K562 (cell line): ENCODE measurements around the gene SUMO3. TPM values are rescaled to one million over a fixed set of nuclear protein-coding genes. Genes with fewer than 3 reads are reported as not detected.

Experiments
- ATF7 ChIP-seq: fragments of 450-650 bp; IDR thresholded peaks from 2 replicates; pipeline ENCODE4 v1.7.1; 2014; ENCODE audit warnings: mild to moderate bottlenecking, moderate library complexity
- CBFA2T3 ChIP-seq: fragments of 450-650 bp; IDR thresholded peaks from 2 replicates; pipeline ENCODE4 v1.6.1; 2017
- CBX5 ChIP-seq: IDR thresholded peaks from 2 replicates; pipeline ENCODE4 v1.6.1; 2014; ENCODE audit warnings: low read depth, borderline replicate concordance
- CBX8 ChIP-seq: fragments of 200-600 bp; sonication (generic); IDR thresholded peaks from 2 replicates; pipeline ENCODE4 v1.6.1; 2012; ENCODE audit warnings: borderline replicate concordance, mixed run types, low read depth, mild to moderate bottlenecking, moderate library complexity, mixed read lengths, low read length, control low read depth, inconsistent platforms; ENCODE audit not compliant: poor library complexity, severe bottlenecking; ENCODE audit errors: extremely low read depth
- CREM ChIP-seq: IDR thresholded peaks from 2 replicates; pipeline ENCODE4 v1.6.1; 2014; ENCODE audit warnings: antibody characterized with exemption, low read depth
- DLX4 ChIP-seq: fragments of 250-450 bp; sonication (Bioruptor Pico); IDR thresholded peaks from 2 replicates; pipeline ENCODE4 v1.6.1; 2021; ENCODE audit warnings: mild to moderate bottlenecking
- DPF2 ChIP-seq: fragments of 450-650 bp; IDR thresholded peaks from 2 replicates; pipeline ENCODE4 v1.6.1; 2016
- EGR1 ChIP-seq: fragments of 450-650 bp; conservative IDR thresholded peaks from 2 replicates; pipeline ENCODE4 v1.6.1; 2017; ENCODE audit warnings: mild to moderate bottlenecking
- ERF ChIP-seq: fragments of 450-650 bp; formaldehyde crosslinking; IDR thresholded peaks from 2 replicates; pipeline ENCODE4 v1.4.0; 2020; ENCODE audit warnings: mild to moderate bottlenecking, mixed read lengths
- FOXK1 ChIP-seq: sonication (generic); formaldehyde crosslinking; IDR thresholded peaks from 2 replicates; pipeline ENCODE4 v1.8.0; 2022; ENCODE audit warnings: missing genetic modification reagents, mild to moderate bottlenecking, borderline replicate concordance
- HDAC2 ChIP-seq: fragments of 450-650 bp; IDR thresholded peaks from 2 replicates; pipeline ENCODE4 v1.6.1; 2016; ENCODE audit warnings: mild to moderate bottlenecking
- HEY1 ChIP-seq: fragments of 250-450 bp; sonication (Bioruptor Pico); IDR thresholded peaks from 2 replicates; pipeline ENCODE4 v1.5.0; 2020; ENCODE audit warnings: mild to moderate bottlenecking, moderate library complexity, borderline replicate concordance
- IFI16 ChIP-seq: fragments of 250-450 bp; sonication (Bioruptor Pico); IDR thresholded peaks from 2 replicates; pipeline ENCODE4 v2.1.2; 2022; ENCODE audit warnings: mild to moderate bottlenecking, inconsistent platforms
- KLF16 ChIP-seq: IDR thresholded peaks from 2 replicates; pipeline ENCODE4 v1.6.1; 2016; ENCODE audit warnings: antibody characterized with exemption
- L3MBTL2 ChIP-seq: fragments of 450-650 bp; IDR thresholded peaks from 2 replicates; pipeline ENCODE4 v1.6.1; 2016; ENCODE audit warnings: mild to moderate bottlenecking, moderate library complexity
- MCM3 ChIP-seq: fragments of 450-650 bp; IDR thresholded peaks from 2 replicates; pipeline ENCODE4 v1.6.1; 2016
- MCM7 ChIP-seq, 2 experiments: fragments of 450-650 bp; IDR thresholded peaks; 2 replicates each; pipeline ENCODE4 v1.6.1; 2016 to 2018
- MYC ChIP-seq, 2 experiments: fragments of 250-450 bp in 1 of 2; sonication (Bioruptor Pico) in 1 of 2; IDR thresholded peaks; 2 replicates each; pipeline versions ENCODE4 v1.5.1 to v1.6.1; 2012 to 2021; ENCODE audit warnings: low read depth in 2 of 2, borderline replicate concordance in 1 of 2, improper control_type of control experiment in 1 of 2, low read length in 1 of 2, mild to moderate bottlenecking in 1 of 2, moderate library complexity in 1 of 2
- NR0B1 ChIP-seq: fragments of 450-650 bp; IDR thresholded peaks from one replicate; pipeline ENCODE4 v1.6.1; 2018; ENCODE audit warnings: mild to moderate bottlenecking, moderate library complexity; ENCODE audit not compliant: partially characterized antibody
- NR4A1 ChIP-seq, 2 experiments: fragments of 250-450 bp in 1 of 2; fragments of 450-650 bp in 1 of 2; sonication (Bioruptor Pico) in 1 of 2; IDR thresholded peaks; 2 replicates each; pipeline versions ENCODE4 v1.4.0 to v1.6.1; 2016 to 2020; ENCODE audit warnings: mild to moderate bottlenecking in 2 of 2, missing compliant biosample characterization in 1 of 2, missing genetic modification characterization in 1 of 2, moderate library complexity in 1 of 2
- RCOR1 ChIP-seq, 2 experiments: IDR thresholded peaks; 2 replicates each; pipeline ENCODE4 v1.6.1; 2012; ENCODE audit warnings: low read depth in 2 of 2, low read length in 2 of 2, borderline replicate concordance in 1 of 2, improper control_type of control experiment in 1 of 2
- SMARCE1 ChIP-seq: fragments of 450-650 bp; IDR thresholded peaks from 2 replicates; pipeline ENCODE4 v1.7.1; 2016; ENCODE audit warnings: mild to moderate bottlenecking
- TARDBP ChIP-seq: fragments of 450-650 bp; IDR thresholded peaks from 2 replicates; pipeline ENCODE4 v1.6.1; 2016
- TBL1XR1 ChIP-seq, 2 experiments: IDR thresholded peaks; 2 replicates each; pipeline ENCODE4 v1.6.1; 2012; ENCODE audit warnings: improper control_type of control experiment in 2 of 2, low read length in 2 of 2, mild to moderate bottlenecking in 1 of 2
- TCF7L2 ChIP-seq: fragments of 150-350 bp; IDR thresholded peaks from 2 replicates; pipeline ENCODE4 v1.6.1; 2016; ENCODE audit warnings: low read depth, mild to moderate bottlenecking, low read length, moderate library complexity
- TEAD1 ChIP-seq, 2 experiments: fragments of 450-650 bp in 1 of 2; sonication (generic) in 1 of 2; formaldehyde crosslinking; IDR thresholded peaks; 2 replicates each; pipeline versions ENCODE4 v1.4.0 to v1.8.0; 2020 to 2022; ENCODE audit warnings: mild to moderate bottlenecking in 2 of 2, missing genetic modification reagents in 1 of 2
- TRIM24 ChIP-seq, 2 experiments: fragments of 450-650 bp; IDR thresholded peaks; 2 replicates each; pipeline ENCODE4 v1.6.1; 2016
- ZNF384 ChIP-seq: IDR thresholded peaks from 2 replicates; pipeline ENCODE4 v1.6.1; 2012; ENCODE audit warnings: low read depth, low read length, improper control_type of control experiment
- ZZZ3 ChIP-seq: fragments of 450-650 bp; IDR thresholded peaks from 2 replicates; pipeline ENCODE4 v1.6.1; 2016; ENCODE audit warnings: antibody characterized with exemption, mild to moderate bottlenecking, moderate library complexity
- polyA plus RNA-seq, 8 experiments: library from polyadenylated mRNA; depleted of rRNA in 4 of 8; stranded (reverse) in 5 of 8; unstranded in 3 of 8; fragments of >200 nt; fragmentation: Nextera tagmentation in 2 of 8; fragmentation: Illumina TruSeq in 1 of 8; extraction: Ambion mirVana in 2 of 8; extraction: Trizol in 1 of 8; gene quantifications; 2 replicates each; pipeline versions ENCODE4 v1.2.1 to v1.2.3, GENCODE V29; 2011 to 2014; ENCODE audit warnings: inconsistent platforms in 1 of 8, missing spikeins in 1 of 8
- total RNA-seq, 7 experiments: library from RNA; depleted of rRNA in 6 of 7; stranded (reverse); fragments of >200 nt in 6 of 7; fragmentation: Illumina TruSeq in 2 of 7; extraction: Trizol in 2 of 7; gene quantifications; 2 replicates each; pipeline versions ENCODE4 v1.2.1 to v1.2.3, GENCODE V29; 2011 to 2021; ENCODE audit warnings: low replicate concordance in 1 of 7
- TF ChIP-seq, protein P1 (sequence below): sonication (generic); formaldehyde crosslinking; IDR thresholded peaks from 2 replicates; pipeline ENCODE4 v1.9.0; 2022; ENCODE audit warnings: mild to moderate bottlenecking, missing genetic modification reagents

Gene SUMO3
- total and polyA plus RNA-seq, 9 of the 15 experiments (the other 6 are each of a cell fraction or from before 2014, with no cell fraction given), result 13.9 to 143 (median 113) TPM

DNA sequence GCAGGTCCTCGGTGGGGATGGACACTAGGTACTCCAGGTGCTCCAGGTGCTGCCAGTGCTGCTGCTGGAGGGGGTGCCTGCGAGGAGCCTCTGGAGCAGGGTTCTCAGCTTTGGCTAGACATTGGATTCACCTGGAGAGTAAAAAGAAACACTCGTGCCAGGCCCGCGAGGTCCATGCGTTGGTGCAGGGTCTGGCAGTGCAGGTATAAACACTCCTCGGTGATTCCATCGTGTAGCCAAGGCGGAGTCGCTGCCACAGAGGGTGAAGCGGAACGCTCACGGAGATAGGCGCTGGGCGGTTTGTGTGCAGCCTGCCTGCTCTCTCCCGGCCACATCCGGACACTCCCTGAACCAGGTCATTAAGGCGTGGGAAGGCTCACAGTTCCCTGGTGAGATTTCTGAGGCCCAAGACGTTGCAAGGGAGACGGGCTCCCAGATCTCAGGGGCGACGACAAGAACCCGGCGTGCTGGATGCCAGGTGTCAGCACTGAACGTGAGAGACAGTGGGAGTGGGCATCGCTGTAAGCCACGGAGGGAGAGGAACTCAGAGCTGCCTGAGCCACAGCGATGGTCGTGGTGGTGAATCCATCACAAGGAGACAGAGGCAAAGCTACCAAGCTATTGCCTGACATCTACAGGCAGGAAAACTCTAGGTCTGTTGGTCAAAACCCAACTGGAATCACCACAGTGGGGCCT, 17.2 kb upstream of the SUMO3 start (continued):
- TF ChIP-seq ATF7, result peak; percentile 50
- peak in 1 of 2 experiments; percentile 53; a peak in 1 of 4 replicates for TF ChIP-seq TRIM24 (IDR thresholded peaks at IDR 0.05)
- TF ChIP-seq NR4A1 (CRISPR knock-in tag; IDR thresholded peaks at IDR 0.05), result no peak
- TF ChIP-seq NR4A1 (tag; IDR thresholded peaks at IDR 0.05), result no peak
- no peak for TF ChIP-seq MCM7 (IDR thresholded peaks at IDR 0.05)
- TF ChIP-seq CBX5, result peak; percentile 29; the same call in 1 of the 2 replicates
- TF ChIP-seq, protein P1, sequence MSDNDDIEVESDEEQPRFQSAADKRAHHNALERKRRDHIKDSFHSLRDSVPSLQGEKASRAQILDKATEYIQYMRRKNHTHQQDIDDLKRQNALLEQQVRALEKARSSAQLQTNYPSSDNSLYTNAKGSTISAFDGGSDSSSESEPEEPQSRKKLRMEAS (CRISPR knock-in tag), result peak; percentile 32; the same call in 1 of the 2 replicates
- TF ChIP-seq L3MBTL2, result peak; percentile 65
- TF ChIP-seq HDAC2, result peak; percentile 58; the same call in 1 of the 2 replicates
- TF ChIP-seq ZNF384, result no peak
- peak; percentile 53 for TF ChIP-seq CREM
- no peak for TF ChIP-seq CBX8
- no peak for TF ChIP-seq ZZZ3
- peak; percentile 40; the same call in 1 of the 2 replicates for TF ChIP-seq EGR1
- peak; percentile 50 for TF ChIP-seq MYC (IDR thresholded peaks at IDR 0.05; ENCODE audit: low read depth, low read length)
- TF ChIP-seq MYC (CRISPR knock-in tag; IDR thresholded peaks at IDR 0.05; ENCODE audit: borderline replicate concordance, low read depth), result no peak
- TF ChIP-seq DLX4 (CRISPR knock-in tag), result no peak
- peak in 1 of 2 experiments; percentile 16; a peak in 1 of 4 replicates for TF ChIP-seq TBL1XR1 (IDR thresholded peaks at IDR 0.05; ENCODE audit: low read length in 2 of 2)
- no peak for TF ChIP-seq ERF
- 0 out of 2 replicates have a peak, but pooled peaks have one; percentile 62 for TF ChIP-seq TARDBP
- peak; percentile 57; the same call in 1 of the 2 replicates for TF ChIP-seq SMARCE1
- TF ChIP-seq IFI16, result no peak
- TF ChIP-seq HEY1 (CRISPR knock-in tag), result no peak
- no peak for TF ChIP-seq NR0B1
- TF ChIP-seq KLF16, result peak; percentile 76; the same call in 1 of the 2 replicates
- TF ChIP-seq TEAD1 (CRISPR knock-in tag; IDR thresholded peaks at IDR 0.05), result 0 out of 4 replicates have a peak, but pooled peaks of 1 of the 2 experiments have one; percentile 20
- TF ChIP-seq DPF2, result peak; percentile 49; the same call in 1 of the 2 replicates
- peak; percentile 50 for TF ChIP-seq CBFA2T3
- peak in 1 of 2 experiments; percentile 95; a peak in 2 of 4 replicates for TF ChIP-seq RCOR1 (IDR thresholded peaks at IDR 0.05; ENCODE audit: borderline replicate concordance in 1 of 2, low read depth in 2 of 2, low read length in 2 of 2)
- TF ChIP-seq TCF7L2, result no peak
- TF ChIP-seq MCM3, result no peak
- TF ChIP-seq FOXK1 (CRISPR knock-in tag), result peak; percentile 54; the same call in 1 of the 2 replicates
